DND-41 (cell line): ENCODE results near the gene CHRNA5.

ENCODE experiments used
- ATAC-seq: fragments of 200-7000 bp; cut with Tn5 transposase; 3 replicates; pipeline ENCODE4 v1.9.1; 2021; ENCODE audit warnings: low read depth; ENCODE audit not compliant: insufficient read depth
- DNase-seq: peaks from one replicate; pipeline ENCODE4 v3.0.0-alpha.2; 2020
- H2AFZ ChIP-seq: 2 replicates; pipeline ENCODE4 v1.6.0; 2012; ENCODE audit warnings: low read depth, low read length
- H3K27ac ChIP-seq: 2 replicates; pipeline ENCODE4 v1.5.1; 2012; ENCODE audit warnings: low read length, inconsistent platforms
- H3K27me3 ChIP-seq: fragments of 200-600 bp; sonication (generic); 2 replicates; pipeline ENCODE4 v1.6.0; 2012; ENCODE audit warnings: low read length, mild to moderate bottlenecking, inconsistent platforms; ENCODE audit not compliant: insufficient read depth, poor library complexity
- H3K36me3 ChIP-seq: 2 replicates; pipeline ENCODE4 v1.5.1; 2012; ENCODE audit warnings: low read length, inconsistent platforms; ENCODE audit not compliant: insufficient read depth
- H3K4me1 ChIP-seq: 2 replicates; pipeline ENCODE4 v1.5.1; 2012; ENCODE audit warnings: mild to moderate bottlenecking, low read length; ENCODE audit not compliant: insufficient read depth
- H3K4me2 ChIP-seq: 2 replicates; pipeline ENCODE4 v1.6.0; 2012; ENCODE audit warnings: mild to moderate bottlenecking, moderate library complexity, low read length, inconsistent platforms; ENCODE audit not compliant: insufficient read depth
- H3K4me3 ChIP-seq, 2 experiments: fragments of 200-600 bp in 1 of 2; shearing (Covaris generic) in 1 of 2; 2 replicates each; pipeline ENCODE4 v1.5.1; 2012 to 2016; ENCODE audit warnings: inconsistent platforms in 2 of 2, low read length in 2 of 2, mild to moderate bottlenecking in 2 of 2, low read depth in 1 of 2, moderate library complexity in 1 of 2
- H3K79me2 ChIP-seq: 2 replicates; pipeline ENCODE4 v1.6.0; 2012; ENCODE audit warnings: low read length, inconsistent platforms; ENCODE audit not compliant: insufficient read depth
- H3K9ac ChIP-seq: 2 replicates; pipeline ENCODE4 v1.6.0; 2012; ENCODE audit warnings: low read depth, mild to moderate bottlenecking, inconsistent platforms, low read length, moderate library complexity
- H3K9me3 ChIP-seq: 2 replicates; pipeline ENCODE4 v1.5.1; 2012; ENCODE audit warnings: low read length, moderate library complexity, mild to moderate bottlenecking, inconsistent platforms; ENCODE audit not compliant: insufficient read depth, severe bottlenecking
- H4K20me1 ChIP-seq: 2 replicates; pipeline ENCODE4 v1.6.0; 2012; ENCODE audit warnings: low read length; ENCODE audit not compliant: insufficient read depth
- EZH2 ChIP-seq: IDR thresholded peaks from 3 replicates; pipeline ENCODE4 v1.6.1; 2012; ENCODE audit warnings: borderline replicate concordance, low read depth, mild to moderate bottlenecking, moderate library complexity, low read length, inconsistent platforms; ENCODE audit not compliant: severe bottlenecking
- TF ChIP-seq, protein P1 (sequence below): IDR thresholded peaks from 2 replicates; pipeline ENCODE4 v1.5.1; 2012; ENCODE audit warnings: borderline replicate concordance, low read length, moderate library complexity, mild to moderate bottlenecking; ENCODE audit not compliant: poor library complexity, severe bottlenecking; ENCODE audit errors: extremely low read depth

The CHRNA5 gene

DNA sequence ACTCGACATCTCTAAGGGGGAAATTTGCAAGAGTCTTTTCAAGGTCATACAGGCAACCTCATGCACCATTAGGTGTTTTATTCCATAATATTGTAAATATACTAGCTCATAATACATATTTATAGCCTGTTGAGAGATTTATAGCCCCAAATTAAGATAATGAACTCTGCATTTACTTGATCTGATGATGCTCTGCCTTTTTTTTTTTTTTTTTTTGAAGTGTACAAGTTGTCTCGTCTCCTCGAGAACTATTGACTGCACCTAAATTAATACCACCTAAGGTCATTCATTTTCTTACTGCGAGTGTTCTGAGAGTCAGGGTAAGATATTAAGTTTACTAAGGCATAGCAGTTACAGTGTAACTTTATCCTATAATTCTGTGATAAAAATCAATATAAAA is 6.1 kb downstream of the CHRNA5 start:
- peaks cover 12% of the 10 kb centered on the region for H3K4me1 ChIP-seq
- no peak overlapping the region for H3K4me2 ChIP-seq
- no peak overlapping the region for H3K4me3 ChIP-seq
- ATAC-seq (no peak), DNase-seq (no peak)
- H3K36me3 ChIP-seq = no peaks in the 10 kb centered on the region
- TF ChIP-seq, protein P1, sequence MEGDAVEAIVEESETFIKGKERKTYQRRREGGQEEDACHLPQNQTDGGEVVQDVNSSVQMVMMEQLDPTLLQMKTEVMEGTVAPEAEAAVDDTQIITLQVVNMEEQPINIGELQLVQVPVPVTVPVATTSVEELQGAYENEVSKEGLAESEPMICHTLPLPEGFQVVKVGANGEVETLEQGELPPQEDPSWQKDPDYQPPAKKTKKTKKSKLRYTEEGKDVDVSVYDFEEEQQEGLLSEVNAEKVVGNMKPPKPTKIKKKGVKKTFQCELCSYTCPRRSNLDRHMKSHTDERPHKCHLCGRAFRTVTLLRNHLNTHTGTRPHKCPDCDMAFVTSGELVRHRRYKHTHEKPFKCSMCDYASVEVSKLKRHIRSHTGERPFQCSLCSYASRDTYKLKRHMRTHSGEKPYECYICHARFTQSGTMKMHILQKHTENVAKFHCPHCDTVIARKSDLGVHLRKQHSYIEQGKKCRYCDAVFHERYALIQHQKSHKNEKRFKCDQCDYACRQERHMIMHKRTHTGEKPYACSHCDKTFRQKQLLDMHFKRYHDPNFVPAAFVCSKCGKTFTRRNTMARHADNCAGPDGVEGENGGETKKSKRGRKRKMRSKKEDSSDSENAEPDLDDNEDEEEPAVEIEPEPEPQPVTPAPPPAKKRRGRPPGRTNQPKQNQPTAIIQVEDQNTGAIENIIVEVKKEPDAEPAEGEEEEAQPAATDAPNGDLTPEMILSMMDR = no peak
- TF ChIP-seq EZH2 = no peak
- no peaks in the 10 kb centered on the region for H4K20me1 ChIP-seq
- H3K9ac ChIP-seq = no peak overlapping the region
- no peaks in the 10 kb centered on the region for H3K27me3 ChIP-seq
- H3K79me2 ChIP-seq = no peaks in the 10 kb centered on the region
- H2AFZ ChIP-seq = no peak overlapping the region
- no peak overlapping the region for H3K27ac ChIP-seq
- no peaks in the 10 kb centered on the region for H3K9me3 ChIP-seq

GRCh38 chr15:78573416-78573815 is 8.1 kb downstream of the CHRNA5 start:
- Histone ChIP-seq H3K4me3 (no peak overlapping the region), H2AFZ (no peak overlapping the region), H3K4me2 (no peak overlapping the region), H3K9me3 (no peaks in the 10 kb centered on the region), H4K20me1 (no peaks in the 10 kb centered on the region), H3K4me1 (no peaks in the 10 kb centered on the region), H3K27ac (no peak overlapping the region), H3K9ac (no peak overlapping the region), H3K79me2 (no peaks in the 10 kb centered on the region), H3K27me3 (no peaks in the 10 kb centered on the region), H3K36me3 (no peaks in the 10 kb centered on the region)
- TF ChIP-seq, protein P1 = no peak
- no peak for TF ChIP-seq EZH2
- ATAC-seq = no peak
- no peak for DNase-seq

GRCh38 chr15:78574944-78575343 is 9.6 kb downstream of the CHRNA5 start:
- Histone ChIP-seq H3K9ac (no peak overlapping the region), H3K79me2 (no peaks in the 10 kb centered on the region), H3K4me3 (no peak overlapping the region), H3K4me1 (no peaks in the 10 kb centered on the region), H2AFZ (no peak overlapping the region), H3K36me3 (no peaks in the 10 kb centered on the region), H4K20me1 (no peaks in the 10 kb centered on the region), H3K27ac (no peak overlapping the region), H3K9me3 (no peaks in the 10 kb centered on the region), H3K27me3 (no peaks in the 10 kb centered on the region), H3K4me2 (no peak overlapping the region)
- ATAC-seq (no peak), DNase-seq (no peak)
- TF ChIP-seq, protein P1 = no peak
- TF ChIP-seq EZH2 = no peak

GRCh38 chr15:78597583-78597982 is 32.3 kb downstream of the CHRNA5 start:
- no peaks in the 10 kb centered on the region for H3K4me1 ChIP-seq
- H3K4me3 ChIP-seq = no peak overlapping the region
- TF ChIP-seq, protein P1 = no peak
- no peak for TF ChIP-seq EZH2
- ATAC-seq (no peak), DNase-seq (no peak)
- no peak overlapping the region for H3K27ac ChIP-seq
- no peaks in the 10 kb centered on the region for H3K27me3 ChIP-seq
- H3K4me2 ChIP-seq = no peak overlapping the region
- H3K36me3 ChIP-seq = no peaks in the 10 kb centered on the region
- no peaks in the 10 kb centered on the region for H3K9me3 ChIP-seq
- no peak overlapping the region for H3K9ac ChIP-seq
- no peak overlapping the region for H2AFZ ChIP-seq
- H3K79me2 ChIP-seq = no peaks in the 10 kb centered on the region
- H4K20me1 ChIP-seq = no peaks in the 10 kb centered on the region
